Measurements from ENCODE around the gene GPR183.

DNA sequence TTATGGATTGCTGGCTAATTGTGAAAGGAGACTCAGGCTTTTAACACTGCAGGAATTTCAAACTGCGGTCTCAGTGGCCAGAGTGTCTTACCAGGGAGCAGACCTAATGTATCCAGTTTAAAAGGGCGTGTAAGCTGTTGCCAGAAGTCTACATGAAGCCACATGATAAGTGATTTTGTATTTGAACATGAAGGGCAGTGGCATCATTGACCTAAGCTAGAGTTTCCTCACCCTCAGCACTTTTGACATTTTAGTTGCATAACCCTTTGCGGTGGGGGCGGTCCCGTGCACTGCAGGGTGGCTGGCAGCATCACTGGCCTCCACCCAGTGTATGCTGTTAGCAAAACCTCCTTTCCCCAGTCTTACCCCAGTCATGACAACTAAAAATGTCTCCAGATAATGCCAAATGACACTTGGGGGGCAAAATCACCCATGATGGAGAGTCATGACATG is 25.4 kb downstream of the GPR183 start:
- TF ChIP-seq EZH2 (IDR thresholded peaks at IDR 0.05; ENCODE audit: insufficient read depth, poor library complexity, severe bottlenecking), result no peak
- TF ChIP-seq EZH2phosphoT487 (IDR thresholded peaks at IDR 0.05; ENCODE audit: insufficient read depth, low read depth), result no peak

Data from GM23248 (cell line).